GM19239 (cell line): Measurements from ENCODE around the gene HSPA12A.
"Not testable (repeated sequence)": the region's sequence is repeated elsewhere in the genome, so short reads cannot be mapped to it uniquely, and the experiment has no call there.

Experiments
- DNase-seq: peaks from one replicate; pipeline ENCODE4 v3.0.0; 2011; ENCODE audit warnings: low spot score; ENCODE audit not compliant: insufficient read length
- FAIRE-seq: peaks from 2 replicates; lab custom pipeline; 2011; peaks lifted over from hg19 to GRCh38; lab: Jason Lieb, UNC

HSPA12A gene

DNA sequence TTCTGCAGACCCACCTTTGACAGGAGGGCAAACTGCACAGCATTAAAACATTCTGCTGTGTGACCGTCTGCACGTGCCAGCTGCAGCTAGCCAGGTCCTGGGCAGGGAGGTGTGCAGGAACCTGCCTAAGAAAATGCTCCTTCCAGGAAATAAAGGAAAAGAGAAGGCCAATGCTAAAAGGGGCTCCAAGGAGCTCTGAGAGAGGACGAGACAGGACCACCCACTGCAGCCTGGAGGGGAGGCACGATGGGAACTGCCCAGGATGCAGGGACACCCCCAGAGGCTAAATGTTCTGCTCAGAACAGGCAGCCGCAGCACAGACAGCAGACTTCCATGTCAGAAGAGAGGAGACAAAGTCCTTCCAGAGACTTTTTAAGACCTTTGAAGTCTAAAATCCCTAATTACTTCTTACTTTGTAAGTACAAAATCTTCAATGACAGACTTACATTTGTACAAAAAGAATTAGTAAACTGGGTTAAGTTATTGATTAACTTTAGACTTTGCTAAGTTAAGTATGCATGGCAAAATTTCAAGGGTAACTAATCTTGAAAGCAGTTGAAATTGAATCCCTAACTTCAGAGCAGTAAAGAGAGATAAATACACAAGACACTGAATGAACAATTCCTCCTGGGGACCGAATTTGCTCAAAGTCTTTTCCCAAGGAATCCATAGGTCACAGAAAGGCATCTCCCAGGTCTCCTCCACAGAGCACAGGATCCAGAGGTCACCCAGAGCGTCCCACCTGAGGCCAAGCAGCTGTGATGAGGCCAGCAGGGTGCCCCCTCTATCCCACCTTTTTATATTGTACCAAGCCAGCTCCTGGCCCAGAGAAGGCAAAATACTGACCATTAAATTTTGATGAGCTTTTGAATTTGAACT lies 21.5 kb downstream of the HSPA12A start:
- DNase-seq (no peak), FAIRE-seq (no peak)

GRCh38 chr10:116720241-116720643 lies 22.1 kb downstream of the HSPA12A start:
- DNase-seq (no peak), FAIRE-seq (no peak)

DNA sequence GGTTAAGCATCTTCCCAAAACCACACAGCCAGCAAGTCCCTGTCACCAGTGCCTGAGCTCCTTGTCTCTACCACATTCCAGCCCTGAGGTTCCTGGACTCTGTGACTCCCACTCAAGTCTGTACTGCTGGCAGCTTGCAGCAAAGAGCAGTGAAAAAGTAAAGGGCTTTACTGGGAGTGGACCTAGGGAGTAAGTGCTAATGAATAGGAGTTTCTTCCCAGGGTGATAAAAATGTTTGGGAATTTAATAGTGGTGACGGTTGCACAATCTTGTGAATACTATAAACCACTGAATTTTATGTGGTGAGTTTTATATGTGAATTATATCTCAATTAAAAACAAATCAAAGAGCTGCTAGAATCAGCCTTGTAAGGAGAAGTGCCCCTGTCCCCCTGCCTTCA lies 22.6 kb downstream of the HSPA12A start:
- DNase-seq (no peak), FAIRE-seq (no peak)

DNA sequence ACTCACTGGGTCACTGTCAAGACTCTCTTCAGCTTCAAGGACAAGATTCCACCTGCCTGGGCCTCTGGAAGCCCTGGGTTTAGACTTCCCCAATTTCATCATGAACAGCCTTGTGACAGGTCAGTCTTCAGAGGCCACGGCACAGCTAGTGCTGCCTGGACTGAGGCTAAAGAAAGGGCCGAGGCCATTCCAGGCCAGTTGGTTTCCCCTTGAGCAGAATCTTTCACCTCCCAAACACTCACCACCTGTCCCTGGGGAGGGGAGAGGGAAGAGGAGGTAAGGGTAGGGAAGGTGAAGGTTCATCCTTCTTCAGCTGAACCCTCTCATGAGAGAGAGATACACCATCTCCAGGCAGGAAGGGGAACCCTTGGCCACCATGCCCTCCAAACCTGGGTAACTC lies 24.3 kb downstream of the HSPA12A start:
- no peak for FAIRE-seq

DNA sequence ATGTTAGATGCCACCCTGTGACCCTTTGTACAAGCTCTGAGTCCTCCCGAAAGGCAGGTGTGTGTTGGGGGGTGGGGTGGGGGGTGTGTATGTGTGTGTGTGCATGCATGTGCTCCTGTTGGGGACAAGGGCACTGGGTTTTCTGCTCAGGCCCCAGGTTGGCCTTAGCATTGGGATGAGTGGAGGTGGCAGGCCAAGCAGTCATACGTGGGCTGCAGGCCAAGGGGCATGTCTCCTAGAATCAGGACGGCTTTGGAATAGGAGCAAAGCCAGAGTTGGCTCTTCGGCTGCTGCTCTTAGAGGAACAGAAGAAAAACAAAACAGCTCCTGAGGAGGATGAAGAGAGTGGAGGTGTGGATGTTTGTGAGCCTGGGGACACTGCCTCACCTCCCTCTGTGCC lies 26.0 kb downstream of the HSPA12A start:
- FAIRE-seq, result no peak
- no peak for DNase-seq

More for the DNA sequence above, 24.3 kb downstream of the HSPA12A start:
- DNase-seq, result no peak

DNA sequence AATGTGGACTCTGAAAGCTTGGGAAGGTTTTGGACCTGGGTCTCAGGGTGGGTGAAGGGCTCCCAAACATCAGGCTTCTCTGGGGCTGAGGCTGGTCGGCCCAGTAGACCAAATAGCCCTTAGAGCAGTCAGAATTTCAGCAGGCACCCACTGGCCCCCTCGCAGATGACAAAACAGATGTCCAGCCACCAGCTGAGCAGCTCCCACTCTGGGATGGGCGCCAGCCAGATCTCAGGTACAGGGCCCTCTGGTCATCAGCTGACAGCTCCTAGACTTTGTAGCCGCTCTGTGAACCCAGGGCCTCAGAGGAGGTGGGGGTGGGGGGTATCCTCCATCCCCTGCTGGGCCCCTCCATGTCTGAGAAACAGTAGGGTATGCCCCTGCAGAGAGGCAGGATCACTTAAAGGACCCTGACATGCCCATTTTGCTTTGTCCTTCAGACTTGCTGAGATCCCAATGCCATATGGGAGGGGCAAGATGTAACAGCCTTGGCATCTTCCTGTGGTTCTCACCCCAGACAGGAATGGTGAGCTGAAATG lies 26.5 kb downstream of the HSPA12A start:
- no peak for DNase-seq
- no peak for FAIRE-seq

DNA sequence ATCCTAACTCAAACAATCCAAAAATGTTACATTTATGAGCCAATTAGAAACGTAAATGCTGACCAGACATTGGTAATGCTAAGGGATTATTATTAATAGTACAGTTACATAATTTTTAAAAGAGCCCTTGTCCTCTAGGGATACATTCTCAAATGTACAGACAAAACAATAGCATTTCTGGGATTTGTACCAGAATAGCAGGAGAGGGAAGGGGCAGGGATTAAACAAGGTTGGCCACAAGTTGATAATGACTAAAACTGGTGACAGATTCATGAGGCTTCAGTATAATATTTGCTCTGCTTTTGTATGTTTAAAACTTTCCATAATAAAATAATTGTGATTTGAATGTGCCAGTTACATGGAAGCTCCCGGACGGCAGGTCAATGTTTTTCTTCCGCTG lies 27.0 kb downstream of the HSPA12A start:
- DNase-seq, result no peak
- FAIRE-seq, result no peak

GRCh38 chr10:116713846-116714245 lies 28.5 kb downstream of the HSPA12A start:
- no peak for FAIRE-seq
- DNase-seq, result no peak

DNA sequence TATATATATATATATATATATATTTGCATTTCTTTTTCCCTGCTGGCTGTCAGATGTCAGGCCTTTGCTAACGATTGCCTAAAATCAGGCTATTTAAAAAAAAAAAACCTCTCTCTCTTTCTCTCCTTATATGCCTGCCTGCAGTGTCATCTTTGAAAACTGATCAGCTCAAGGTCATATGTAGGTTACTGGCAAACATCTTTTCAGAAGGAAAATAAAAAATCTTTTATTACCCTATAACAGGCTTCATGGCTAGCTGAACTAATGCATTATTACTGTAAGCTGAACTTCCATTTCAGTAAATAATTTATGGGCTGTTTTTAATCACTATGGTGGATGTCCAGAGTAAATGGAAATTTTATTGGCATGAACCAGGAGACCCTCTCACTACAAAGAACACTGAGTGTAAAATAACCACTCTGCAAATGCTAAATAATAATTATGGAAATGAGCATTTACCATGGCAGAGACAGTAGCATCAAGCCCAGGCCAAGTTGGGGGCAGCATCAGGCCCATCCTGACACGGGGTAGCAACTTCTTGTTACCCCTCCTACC lies 29.3 kb downstream of the HSPA12A start:
- FAIRE-seq (no peak), DNase-seq (no peak)

DNA sequence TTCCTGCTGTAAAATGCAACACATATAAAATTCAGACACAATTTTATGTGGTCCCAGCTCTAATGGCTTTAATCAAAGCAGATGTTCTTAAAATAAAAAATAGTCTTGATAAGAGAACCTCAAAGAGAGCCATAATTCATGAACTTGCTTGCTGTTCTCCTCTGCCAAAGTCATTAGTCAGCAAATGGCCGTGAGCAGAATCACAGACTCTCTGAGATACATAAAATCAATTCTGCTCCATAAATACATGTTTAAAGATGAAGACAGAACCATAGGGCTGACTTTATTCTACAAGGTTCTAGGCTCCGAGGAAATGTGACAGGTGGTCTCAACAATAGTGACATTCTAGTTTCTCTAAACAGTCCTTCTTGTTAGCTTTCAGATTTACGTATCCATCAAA lies 29.8 kb downstream of the HSPA12A start:
- DNase-seq (no peak), FAIRE-seq (no peak)

DNA sequence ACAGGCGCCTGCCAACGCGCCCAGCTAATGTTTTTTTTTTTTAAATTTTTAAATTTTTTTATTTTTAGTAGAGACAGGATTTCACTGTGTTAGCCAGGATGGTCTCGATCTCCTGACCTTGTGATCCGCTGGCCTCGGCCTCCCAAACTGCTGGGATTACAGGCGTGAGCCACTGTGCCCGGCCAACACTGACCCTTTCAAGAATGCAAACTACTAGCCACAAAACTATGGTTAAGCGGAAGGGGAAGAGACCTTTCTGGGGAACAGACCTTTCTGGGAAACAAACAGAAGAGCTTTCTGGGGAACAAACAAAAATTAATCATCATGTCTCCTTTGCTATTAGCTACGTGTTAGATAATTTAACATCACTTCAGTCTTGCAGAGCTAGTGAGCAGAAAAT lies 30.6 kb downstream of the HSPA12A start:
- not testable (repeated sequence) for FAIRE-seq

DNA sequence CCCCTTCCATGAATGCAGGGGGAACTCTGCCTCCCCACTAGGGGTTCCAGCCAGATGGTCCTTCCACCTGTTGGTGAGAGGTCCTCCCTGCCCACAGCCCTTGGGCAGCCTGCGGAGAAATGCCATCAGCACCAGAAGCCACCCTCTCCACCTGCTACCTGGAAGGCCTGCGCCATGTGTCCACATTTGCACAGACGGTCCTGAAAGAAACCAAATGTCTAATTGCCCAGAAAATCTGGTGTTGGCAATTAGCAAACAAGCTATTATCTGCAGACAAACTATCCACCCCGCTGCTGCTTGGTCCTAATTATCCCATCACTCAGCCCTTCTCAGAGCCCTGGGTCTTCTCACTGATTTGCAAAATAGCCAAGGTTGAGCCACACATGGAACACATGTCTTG lies 32.3 kb downstream of the HSPA12A start:
- DNase-seq (no peak), FAIRE-seq (no peak)

More for the DNA sequence above, 30.6 kb downstream of the HSPA12A start:
- DNase-seq, result not testable (repeated sequence)

GRCh38 chr10:116708877-116709276 lies 33.5 kb downstream of the HSPA12A start:
- DNase-seq (no peak), FAIRE-seq (no peak)

DNA sequence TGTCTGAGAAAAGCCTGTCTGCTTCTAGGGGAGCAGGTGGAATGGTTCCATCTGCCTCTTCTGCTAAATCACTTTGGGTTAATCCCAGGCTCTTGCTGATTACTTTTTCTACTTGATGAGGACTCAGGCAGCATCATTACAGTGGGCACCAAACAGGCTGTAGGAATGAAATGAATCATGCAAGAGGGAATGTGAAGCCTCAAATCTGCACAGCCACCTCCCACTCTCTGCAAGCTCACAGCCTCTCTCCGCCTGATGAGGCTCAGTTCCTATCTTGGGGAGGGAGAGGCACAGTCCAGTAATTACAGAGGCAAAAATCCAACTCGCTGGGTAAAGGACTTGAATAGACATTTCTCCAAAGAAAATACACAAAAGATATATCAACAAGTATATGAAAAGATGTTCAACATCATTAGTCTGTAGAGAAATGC lies 34.0 kb downstream of the HSPA12A start:
- DNase-seq (no peak), FAIRE-seq (no peak)

DNA sequence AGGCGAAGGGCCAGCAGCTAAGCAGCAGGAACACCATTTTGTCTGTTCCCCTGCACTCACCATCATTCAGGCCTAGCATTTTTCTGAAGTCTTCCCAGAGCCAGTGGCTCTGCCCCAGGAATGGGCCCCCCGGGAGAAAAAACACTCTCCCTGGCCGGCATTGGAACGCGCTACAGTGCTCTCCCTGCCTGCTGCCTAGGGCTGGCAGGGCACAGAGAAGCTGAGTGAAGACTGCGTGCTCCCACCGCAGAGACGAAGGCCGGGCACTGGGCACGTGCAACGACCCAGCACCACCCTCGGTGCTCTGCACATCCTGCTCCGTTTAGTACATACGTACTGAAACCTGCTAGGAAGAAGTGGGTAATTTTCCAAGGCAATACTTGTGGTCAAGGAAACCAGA lies 34.4 kb downstream of the HSPA12A start:
- no peak for FAIRE-seq
- DNase-seq, result no peak

- FAIRE-seq (no peak), DNase-seq (no peak)
These were observed 36.1 kb downstream of the HSPA12A start for GRCh38 chr10:116706281-116706680.

DNA sequence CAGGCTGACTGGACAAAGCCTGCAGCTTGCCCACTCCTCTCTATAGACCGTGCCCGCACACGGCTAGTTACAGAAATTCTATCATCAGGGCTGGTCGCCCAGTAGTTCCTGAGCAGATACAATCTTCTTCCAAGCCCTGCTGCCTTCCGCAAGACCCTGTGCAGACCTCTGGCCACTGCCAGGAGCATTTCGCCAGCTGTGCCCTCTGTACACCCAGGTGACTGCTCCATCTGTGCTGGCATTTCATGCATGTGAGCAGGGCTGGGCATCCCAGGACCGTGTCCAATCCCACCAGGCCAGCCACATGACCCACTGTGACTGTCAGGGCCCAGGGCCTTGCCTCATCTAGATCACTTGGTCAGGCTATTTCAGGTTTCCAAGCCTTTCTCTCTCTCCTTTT lies 36.9 kb downstream of the HSPA12A start:
- DNase-seq, result no peak
- no peak for FAIRE-seq

GRCh38 chr10:116704926-116705325 lies 37.4 kb downstream of the HSPA12A start:
- no peak for DNase-seq
- no peak for FAIRE-seq

GRCh38 chr10:116702165-116702564 lies 40.2 kb downstream of the HSPA12A start:
- FAIRE-seq (no peak), DNase-seq (no peak)

GRCh38 chr10:116699471-116700150 lies 42.8 kb downstream of the HSPA12A start:
- DNase-seq (no peak), FAIRE-seq (no peak)

DNA sequence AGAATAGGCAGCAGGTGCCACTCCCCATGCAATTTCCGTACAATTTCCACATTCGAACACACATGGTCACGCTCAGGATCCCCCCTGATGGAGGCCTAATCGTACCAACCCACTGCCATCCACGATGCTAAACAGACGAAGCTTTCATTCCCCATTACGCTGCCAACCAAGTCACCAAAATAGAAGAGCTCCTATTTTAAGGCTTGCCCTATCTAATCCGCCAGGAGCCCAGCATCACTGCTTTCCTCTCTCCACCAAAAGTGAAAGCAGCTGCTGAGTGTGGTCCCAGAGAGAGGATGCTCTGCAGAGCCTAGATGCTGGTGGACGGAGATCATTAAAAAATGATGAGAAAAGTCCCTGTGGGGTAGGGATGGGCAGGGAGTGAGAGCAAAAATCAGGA lies 43.3 kb downstream of the HSPA12A start:
- FAIRE-seq, result no peak
- DNase-seq, result no peak
